ENCODE results near the gene KANK2.

DNA sequence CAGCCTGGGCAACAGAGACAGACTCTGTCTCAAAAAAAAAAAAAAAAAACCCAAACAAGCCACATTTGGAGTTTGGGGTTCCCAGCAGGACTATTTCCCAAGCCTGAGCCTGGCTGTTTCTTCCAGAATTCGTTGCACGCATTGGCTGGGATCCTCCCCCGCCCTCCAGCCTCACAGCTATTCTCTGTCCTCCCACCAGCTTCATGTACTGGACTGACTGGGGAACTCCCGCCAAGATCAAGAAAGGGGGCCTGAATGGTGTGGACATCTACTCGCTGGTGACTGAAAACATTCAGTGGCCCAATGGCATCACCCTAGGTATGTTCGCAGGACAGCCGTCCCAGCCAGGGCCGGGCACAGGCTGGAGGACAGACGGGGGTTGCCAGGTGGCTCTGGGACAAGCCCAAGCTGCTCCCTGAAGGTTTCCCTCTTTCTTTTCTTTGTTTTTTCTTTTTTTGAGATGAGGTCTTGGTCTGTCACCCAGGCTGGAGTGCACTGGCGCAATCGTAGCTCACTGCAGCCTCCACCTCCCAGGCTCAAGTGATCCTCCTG is 81.4 kb downstream of the KANK2 start:
- no peak for TF ChIP-seq POLR2A (IDR thresholded peaks at IDR 0.05)
- TF ChIP-seq, protein P1, sequence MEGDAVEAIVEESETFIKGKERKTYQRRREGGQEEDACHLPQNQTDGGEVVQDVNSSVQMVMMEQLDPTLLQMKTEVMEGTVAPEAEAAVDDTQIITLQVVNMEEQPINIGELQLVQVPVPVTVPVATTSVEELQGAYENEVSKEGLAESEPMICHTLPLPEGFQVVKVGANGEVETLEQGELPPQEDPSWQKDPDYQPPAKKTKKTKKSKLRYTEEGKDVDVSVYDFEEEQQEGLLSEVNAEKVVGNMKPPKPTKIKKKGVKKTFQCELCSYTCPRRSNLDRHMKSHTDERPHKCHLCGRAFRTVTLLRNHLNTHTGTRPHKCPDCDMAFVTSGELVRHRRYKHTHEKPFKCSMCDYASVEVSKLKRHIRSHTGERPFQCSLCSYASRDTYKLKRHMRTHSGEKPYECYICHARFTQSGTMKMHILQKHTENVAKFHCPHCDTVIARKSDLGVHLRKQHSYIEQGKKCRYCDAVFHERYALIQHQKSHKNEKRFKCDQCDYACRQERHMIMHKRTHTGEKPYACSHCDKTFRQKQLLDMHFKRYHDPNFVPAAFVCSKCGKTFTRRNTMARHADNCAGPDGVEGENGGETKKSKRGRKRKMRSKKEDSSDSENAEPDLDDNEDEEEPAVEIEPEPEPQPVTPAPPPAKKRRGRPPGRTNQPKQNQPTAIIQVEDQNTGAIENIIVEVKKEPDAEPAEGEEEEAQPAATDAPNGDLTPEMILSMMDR (IDR thresholded peaks at IDR 0.05) = no peak

All from lower leg skin (tissue), 3 donors.